SK-N-MC (cell line): Measurements from ENCODE around the gene ERMAP.

Experiments
- DNase-seq: peaks from one replicate; pipeline ENCODE4 v3.0.0-alpha.2; 2011; ENCODE audit warnings: low read depth, low spot score
- H3K27ac ChIP-seq: fragments of 200-600 bp; sonication (generic); 2 replicates; pipeline ENCODE4 v1.5.1; 2016; ENCODE audit warnings: mixed run types
- H3K36me3 ChIP-seq: fragments of 200-600 bp; sonication (generic); 2 replicates; pipeline ENCODE4 v1.6.1; 2017; ENCODE audit warnings: antibody characterized with exemption, low read length, mixed read lengths; ENCODE audit not compliant: insufficient read depth
- H3K4me3 ChIP-seq: fragments of 200-600 bp; sonication (generic); 2 replicates; pipeline ENCODE4 v1.5.1; 2016
- H3K9ac ChIP-seq: fragments of 200-600 bp; sonication (generic); 2 replicates; pipeline ENCODE4 v1.8.0; 2017; ENCODE audit warnings: mixed run types, mixed read lengths; ENCODE audit not compliant: insufficient read length
- H3K9me3 ChIP-seq: fragments of 200-600 bp; sonication (generic); 2 replicates; pipeline ENCODE4 v1.6.1; 2017; ENCODE audit warnings: low read depth, mild to moderate bottlenecking, antibody characterized with exemption, low read length, moderate library complexity, mixed read lengths
- EZH2 ChIP-seq: fragments of 200-600 bp; sonication (generic); IDR thresholded peaks from one replicate; pipeline ENCODE4 v1.6.1; 2017; ENCODE audit warnings: antibody characterized with exemption
- FOXP2 ChIP-seq: optimal IDR thresholded peaks from 2 replicates; pipeline ENCODE3; 2011; ENCODE audit warnings: mild to moderate bottlenecking, moderate library complexity; ENCODE audit not compliant: insufficient read depth; ENCODE audit errors: extremely low read length, control extremely low read depth
- POLR2AphosphoS5 ChIP-seq: IDR thresholded peaks from 2 replicates; pipeline ENCODE4 v1.6.1; 2012; ENCODE audit warnings: mild to moderate bottlenecking, low read depth, low read length, borderline replicate concordance

The ERMAP gene

GRCh38 chr1:42780176-42780575 lies 36.7 kb upstream of the ERMAP start:
- Histone ChIP-seq H3K9ac (no peak overlapping the region), H3K27ac (no peak overlapping the region), H3K9me3 (no peaks in the 10 kb centered on the region), H3K4me3 (no peak overlapping the region), H3K36me3 (peaks cover 31% of the 10 kb centered on the region)
- no peak for TF ChIP-seq EZH2
- no peak for TF ChIP-seq FOXP2
- TF ChIP-seq POLR2AphosphoS5, result no peak
- no peak for DNase-seq

DNA sequence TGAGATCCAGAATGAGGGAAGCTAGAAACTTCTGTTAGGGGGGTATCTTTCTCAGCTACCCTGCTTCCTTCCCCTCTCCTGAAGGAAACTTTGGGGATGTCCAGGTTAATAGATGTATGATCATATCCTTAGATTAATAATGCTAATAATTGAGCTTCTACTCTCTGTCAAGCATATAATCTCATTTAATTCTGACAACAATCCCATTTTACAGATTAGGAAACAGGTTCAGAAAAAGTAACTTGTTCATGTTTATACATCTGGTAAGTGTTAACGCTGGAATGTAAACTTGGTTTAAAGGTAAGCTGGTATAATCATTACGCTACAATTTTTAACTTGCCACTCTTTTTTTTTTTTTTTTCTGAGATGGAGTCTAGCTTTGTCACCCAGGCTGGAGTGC lies 33.8 kb upstream of the ERMAP start:
- Histone ChIP-seq H3K27ac (no peak overlapping the region), H3K36me3 (0 out of 2 replicates have a peak, but pooled peaks cover 11% of the 10 kb centered on the region), H3K9ac (no peak overlapping the region), H3K9me3 (no peaks in the 10 kb centered on the region), H3K4me3 (no peak overlapping the region)
- no peak for DNase-seq
- TF ChIP-seq POLR2AphosphoS5 (no peak), FOXP2 (no peak), EZH2 (no peak)

- H3K27ac ChIP-seq, result no peak overlapping the region
- H3K9me3 ChIP-seq, result no peaks in the 10 kb centered on the region
- 0 out of 2 replicates have a peak, but pooled peaks cover 9% of the 10 kb centered on the region for H3K36me3 ChIP-seq
- TF ChIP-seq FOXP2 (no peak), POLR2AphosphoS5 (no peak), EZH2 (no peak)
- no peak overlapping the region for H3K9ac ChIP-seq
- H3K4me3 ChIP-seq, result no peak overlapping the region
- DNase-seq, result no peak
Observed at GRCh38 chr1:42784547-42784945, 32.4 kb upstream of the ERMAP start.

DNA sequence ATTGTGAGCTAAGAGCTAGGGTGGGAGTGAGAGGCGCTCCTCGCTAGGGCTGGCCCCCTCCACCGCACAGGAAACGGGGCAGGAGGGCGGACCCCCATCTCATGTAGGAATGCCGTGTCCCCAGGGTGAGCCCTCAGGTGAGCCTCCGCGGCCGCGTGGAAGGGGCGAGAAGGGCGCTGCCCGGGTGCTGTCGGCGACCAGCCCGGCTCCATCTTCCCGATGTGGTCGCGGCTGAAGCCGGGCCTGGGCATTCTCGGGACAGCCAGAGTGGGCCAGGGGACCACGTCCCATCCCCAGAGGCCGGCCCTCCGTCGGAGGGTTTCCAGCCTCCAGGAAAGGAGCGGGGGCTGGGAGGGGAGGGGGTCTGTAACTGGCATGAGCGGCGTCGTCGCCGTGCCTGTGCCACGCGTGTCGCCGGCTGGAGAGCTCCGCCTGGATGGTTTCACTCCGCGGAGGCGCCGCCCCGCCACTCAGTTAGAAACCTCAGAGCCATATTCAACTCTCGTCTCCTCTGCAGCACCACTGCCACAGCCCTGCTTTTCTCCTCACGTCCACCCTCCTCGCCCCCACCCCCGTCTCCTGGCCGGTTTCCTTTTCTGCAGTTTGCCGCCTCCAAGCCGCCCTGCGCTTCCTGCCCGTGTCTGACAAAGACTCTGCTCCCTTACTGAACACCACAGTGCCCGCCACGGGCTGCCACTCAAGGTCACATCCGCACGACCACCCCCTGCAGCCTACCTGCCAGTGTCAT lies 31.8 kb upstream of the ERMAP start, which contains the start of gene TMEM269:
Gene TMEM269, plus strand, starts transcription at position 46 of the 748 bp plus-strand sequence. CDS start 4,903 bp downstream, outside the sequence.
- Histone ChIP-seq H3K4me3 (no peak within 1 kb of the TSS), H3K9me3 (no peaks in the 10 kb centered on the region), H3K36me3 (0 out of 2 replicates have a peak, but pooled peaks cover 5% of the 10 kb centered on the region), H3K27ac (no peak within 1 kb of the TSS), H3K9ac (no peak within 1 kb of the TSS)
- TF ChIP-seq POLR2AphosphoS5, result no peak
- no peak for TF ChIP-seq EZH2
- TF ChIP-seq FOXP2, result no peak
- no peak for DNase-seq

GRCh38 chr1:42786097-42786496 lies 30.8 kb upstream of the ERMAP start:
- DNase-seq, result no peak
- Histone ChIP-seq H3K4me3 (no peak overlapping the region), H3K9ac (no peak overlapping the region), H3K9me3 (no peaks in the 10 kb centered on the region), H3K27ac (no peak overlapping the region), H3K36me3 (no peaks in the 10 kb centered on the region)
- TF ChIP-seq POLR2AphosphoS5, result no peak
- no peak for TF ChIP-seq FOXP2
- TF ChIP-seq EZH2, result no peak

GRCh38 chr1:42788021-42788420 lies 28.9 kb upstream of the ERMAP start:
- no peak for DNase-seq
- no peaks in the 10 kb centered on the region for H3K36me3 ChIP-seq
- H3K27ac ChIP-seq, result no peak overlapping the region
- no peak overlapping the region for H3K9ac ChIP-seq
- H3K4me3 ChIP-seq, result no peak overlapping the region
- TF ChIP-seq POLR2AphosphoS5, result no peak
- no peaks in the 10 kb centered on the region for H3K9me3 ChIP-seq

DNA sequence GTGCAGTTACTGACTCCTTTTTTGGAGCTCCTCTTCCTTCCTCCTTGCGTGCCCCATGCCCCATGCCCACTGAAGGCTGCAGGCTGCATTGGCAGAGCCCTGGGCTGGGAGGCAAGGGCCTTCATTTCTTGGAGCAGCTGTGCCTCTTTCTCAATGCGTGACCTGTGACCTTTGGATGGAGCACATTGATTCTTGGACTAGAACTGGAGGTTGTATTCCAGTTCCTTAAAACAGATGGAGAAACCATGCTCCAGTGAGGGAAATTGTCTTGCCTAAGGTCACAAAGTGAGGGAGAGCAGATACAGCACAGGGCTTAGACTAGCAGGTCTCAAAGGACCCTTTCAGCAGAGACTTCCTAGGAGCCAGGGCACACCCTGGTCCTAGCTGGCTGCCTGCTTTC lies 23.1 kb upstream of the ERMAP start:
- H3K4me3 ChIP-seq, result no peak overlapping the region
- H3K9me3 ChIP-seq, result no peaks in the 10 kb centered on the region
- H3K9ac ChIP-seq, result no peak overlapping the region
- no peak for TF ChIP-seq POLR2AphosphoS5
- TF ChIP-seq EZH2, result no peak
- no peak for TF ChIP-seq FOXP2
- no peaks in the 10 kb centered on the region for H3K36me3 ChIP-seq
- DNase-seq, result no peak
- H3K27ac ChIP-seq, result no peak overlapping the region

DNA sequence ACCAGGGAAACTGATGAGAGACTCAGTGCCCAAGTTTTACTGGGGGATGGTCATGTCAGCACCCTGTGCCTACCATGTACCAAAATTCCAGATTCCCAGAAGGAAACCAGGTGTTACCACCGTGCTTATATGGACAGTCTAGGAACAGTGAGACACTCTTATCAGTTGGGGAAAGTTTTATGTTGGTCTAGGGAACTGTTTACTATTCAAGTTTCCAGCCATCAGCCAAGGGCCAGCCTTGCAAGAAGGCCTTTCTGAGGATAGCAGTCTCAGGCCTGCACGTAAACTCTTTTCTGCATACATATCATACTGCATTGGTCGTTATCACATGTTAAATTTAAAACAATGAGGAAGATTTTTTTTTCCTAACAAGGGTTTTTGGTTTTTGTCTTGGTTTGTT lies 19.5 kb upstream of the ERMAP start:
- no peaks in the 10 kb centered on the region for H3K36me3 ChIP-seq
- DNase-seq, result no peak
- no peak overlapping the region for H3K9ac ChIP-seq
- H3K27ac ChIP-seq, result no peak overlapping the region
- no peaks in the 10 kb centered on the region for H3K9me3 ChIP-seq
- no peak for TF ChIP-seq POLR2AphosphoS5
- TF ChIP-seq FOXP2, result no peak
- no peak for TF ChIP-seq EZH2
- no peak overlapping the region for H3K4me3 ChIP-seq

DNA sequence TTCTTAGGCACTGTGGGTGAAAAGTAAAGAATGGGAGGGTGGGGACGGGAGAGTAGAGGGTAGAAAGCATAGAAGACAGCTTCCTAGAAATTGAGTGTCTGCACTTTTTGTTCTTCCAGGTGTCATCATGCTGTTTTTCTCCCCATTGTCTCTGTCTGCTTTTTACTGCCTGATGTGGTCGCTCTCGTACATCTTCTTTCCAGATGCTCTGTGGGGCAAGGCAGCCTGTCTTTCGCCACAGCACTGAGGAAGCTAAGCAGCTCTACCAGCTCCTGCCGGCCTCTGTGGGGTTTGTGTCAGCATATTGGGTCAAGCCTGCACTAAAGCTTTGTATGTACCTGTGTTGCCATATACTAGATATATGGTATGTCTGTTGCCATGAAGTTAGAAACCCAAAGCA lies 18.9 kb upstream of the ERMAP start:
- H3K27ac ChIP-seq, result no peak overlapping the region
- H3K36me3 ChIP-seq, result no peaks in the 10 kb centered on the region
- TF ChIP-seq POLR2AphosphoS5, result no peak
- TF ChIP-seq FOXP2, result no peak
- no peak for TF ChIP-seq EZH2
- DNase-seq, result no peak
- H3K4me3 ChIP-seq, result no peak overlapping the region
- no peaks in the 10 kb centered on the region for H3K9me3 ChIP-seq
- H3K9ac ChIP-seq, result no peak overlapping the region
